Measurements from ENCODE around the gene USP49.
A peak's percentile ranks its signal among the peaks of the same experiment; 100 is the strongest.

DNA sequence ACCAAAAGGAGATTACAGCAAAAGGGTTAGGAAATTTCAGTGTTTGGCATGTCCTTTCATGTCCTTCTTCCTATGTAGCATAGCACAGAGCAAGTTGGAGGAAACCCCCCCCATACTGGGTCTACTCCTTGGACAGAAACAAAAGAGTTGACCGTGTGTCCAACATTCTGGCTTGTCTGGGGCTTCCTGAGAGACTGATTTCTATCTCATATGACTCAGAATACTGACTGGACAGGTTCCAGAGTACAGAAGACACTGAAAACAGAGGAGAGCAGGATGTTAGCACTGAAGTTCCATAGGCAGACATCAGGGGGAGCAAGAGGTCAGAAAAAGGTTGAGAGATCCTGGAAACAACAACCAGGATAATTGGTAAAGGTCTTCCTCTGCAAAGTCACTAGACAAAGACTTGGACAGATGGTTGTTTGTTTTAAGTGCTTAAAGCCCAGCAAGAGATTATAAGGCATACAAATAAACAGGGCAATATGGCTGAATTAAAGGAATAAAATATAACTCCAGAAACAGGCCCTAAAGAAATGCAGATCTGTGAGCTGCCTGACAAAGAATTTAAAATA, 48.4 kb downstream of the USP49 start:
- TF ChIP-seq, protein P1, sequence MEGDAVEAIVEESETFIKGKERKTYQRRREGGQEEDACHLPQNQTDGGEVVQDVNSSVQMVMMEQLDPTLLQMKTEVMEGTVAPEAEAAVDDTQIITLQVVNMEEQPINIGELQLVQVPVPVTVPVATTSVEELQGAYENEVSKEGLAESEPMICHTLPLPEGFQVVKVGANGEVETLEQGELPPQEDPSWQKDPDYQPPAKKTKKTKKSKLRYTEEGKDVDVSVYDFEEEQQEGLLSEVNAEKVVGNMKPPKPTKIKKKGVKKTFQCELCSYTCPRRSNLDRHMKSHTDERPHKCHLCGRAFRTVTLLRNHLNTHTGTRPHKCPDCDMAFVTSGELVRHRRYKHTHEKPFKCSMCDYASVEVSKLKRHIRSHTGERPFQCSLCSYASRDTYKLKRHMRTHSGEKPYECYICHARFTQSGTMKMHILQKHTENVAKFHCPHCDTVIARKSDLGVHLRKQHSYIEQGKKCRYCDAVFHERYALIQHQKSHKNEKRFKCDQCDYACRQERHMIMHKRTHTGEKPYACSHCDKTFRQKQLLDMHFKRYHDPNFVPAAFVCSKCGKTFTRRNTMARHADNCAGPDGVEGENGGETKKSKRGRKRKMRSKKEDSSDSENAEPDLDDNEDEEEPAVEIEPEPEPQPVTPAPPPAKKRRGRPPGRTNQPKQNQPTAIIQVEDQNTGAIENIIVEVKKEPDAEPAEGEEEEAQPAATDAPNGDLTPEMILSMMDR (IDR thresholded peaks at IDR 0.05): peak; percentile 45 to 79 (median 58)
- no peak for TF ChIP-seq POLR2A (IDR thresholded peaks at IDR 0.05)

All from uterus (tissue), 2 donors.